Cardiac fibroblast (primary cell): ENCODE measurements around the gene ZNF140.

Source experiments
- DNase-seq, 2 donors: peaks; one replicate each; pipeline versions ENCODE4 v3.0.0 to v3.0.0-alpha.2; 2010; ENCODE audit warnings: low read depth in 2 of 2
- H3K4me3 ChIP-seq, 2 donors: replicated peaks in 1 of 2; 1 replicate in 1 of 2; 2 replicates in 1 of 2; pipeline ENCODE4 v1.5.1; 2011; ENCODE audit warnings: low read depth in 2 of 2, low read length in 2 of 2, mild to moderate bottlenecking in 2 of 2, moderate library complexity in 1 of 2
- TF ChIP-seq, protein P1 (sequence below): IDR thresholded peaks from one replicate; pipeline ENCODE4 v1.5.1; 2011; ENCODE audit warnings: low read depth, mild to moderate bottlenecking, low read length, inconsistent platforms

Gene ZNF140

DNA sequence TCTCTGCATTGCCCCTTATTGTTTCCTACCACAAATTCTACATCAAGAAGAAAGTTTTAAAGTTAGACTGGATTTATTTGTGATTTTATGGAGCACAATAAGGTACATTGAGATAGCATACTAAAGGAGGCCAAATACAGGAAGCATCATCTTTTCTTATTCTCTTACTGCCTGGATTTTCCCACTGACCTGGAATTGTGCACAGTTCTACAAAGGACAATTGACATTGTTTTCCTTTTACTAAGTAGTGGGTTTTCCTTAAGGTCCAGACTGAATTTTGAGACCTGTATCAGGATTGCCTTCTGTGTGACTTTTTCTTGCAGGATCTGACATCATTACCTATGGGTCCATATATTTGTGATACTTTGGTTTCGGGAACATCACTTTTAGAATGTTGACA, 18.8 kb upstream of the ZNF140 start:
- TF ChIP-seq, protein P1, sequence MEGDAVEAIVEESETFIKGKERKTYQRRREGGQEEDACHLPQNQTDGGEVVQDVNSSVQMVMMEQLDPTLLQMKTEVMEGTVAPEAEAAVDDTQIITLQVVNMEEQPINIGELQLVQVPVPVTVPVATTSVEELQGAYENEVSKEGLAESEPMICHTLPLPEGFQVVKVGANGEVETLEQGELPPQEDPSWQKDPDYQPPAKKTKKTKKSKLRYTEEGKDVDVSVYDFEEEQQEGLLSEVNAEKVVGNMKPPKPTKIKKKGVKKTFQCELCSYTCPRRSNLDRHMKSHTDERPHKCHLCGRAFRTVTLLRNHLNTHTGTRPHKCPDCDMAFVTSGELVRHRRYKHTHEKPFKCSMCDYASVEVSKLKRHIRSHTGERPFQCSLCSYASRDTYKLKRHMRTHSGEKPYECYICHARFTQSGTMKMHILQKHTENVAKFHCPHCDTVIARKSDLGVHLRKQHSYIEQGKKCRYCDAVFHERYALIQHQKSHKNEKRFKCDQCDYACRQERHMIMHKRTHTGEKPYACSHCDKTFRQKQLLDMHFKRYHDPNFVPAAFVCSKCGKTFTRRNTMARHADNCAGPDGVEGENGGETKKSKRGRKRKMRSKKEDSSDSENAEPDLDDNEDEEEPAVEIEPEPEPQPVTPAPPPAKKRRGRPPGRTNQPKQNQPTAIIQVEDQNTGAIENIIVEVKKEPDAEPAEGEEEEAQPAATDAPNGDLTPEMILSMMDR: no peak
- H3K4me3 ChIP-seq: no peak overlapping the region
- DNase-seq: no peak

DNA sequence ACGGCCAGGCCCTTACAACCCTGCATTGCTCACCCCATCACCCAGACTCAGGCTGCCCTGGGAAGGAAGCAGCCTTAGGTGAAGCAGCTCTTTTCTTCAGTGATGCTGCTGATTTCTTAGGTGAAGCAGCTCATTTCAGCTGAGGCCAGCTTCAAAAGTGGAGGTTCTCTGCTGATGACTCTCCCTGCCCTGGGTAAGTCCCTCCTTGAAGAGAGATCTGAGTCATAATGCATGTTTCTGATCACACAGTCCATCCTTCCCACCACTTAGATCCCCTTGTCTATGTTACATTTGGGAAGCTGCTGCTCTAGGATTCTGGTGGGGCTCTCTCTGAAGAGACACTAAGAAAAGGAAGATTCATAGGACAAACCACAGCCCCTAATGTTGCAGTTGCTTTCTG, 17.2 kb upstream of the ZNF140 start:
- TF ChIP-seq, protein P1: no peak
- DNase-seq: no peak
- no peak overlapping the region for H3K4me3 ChIP-seq

DNA sequence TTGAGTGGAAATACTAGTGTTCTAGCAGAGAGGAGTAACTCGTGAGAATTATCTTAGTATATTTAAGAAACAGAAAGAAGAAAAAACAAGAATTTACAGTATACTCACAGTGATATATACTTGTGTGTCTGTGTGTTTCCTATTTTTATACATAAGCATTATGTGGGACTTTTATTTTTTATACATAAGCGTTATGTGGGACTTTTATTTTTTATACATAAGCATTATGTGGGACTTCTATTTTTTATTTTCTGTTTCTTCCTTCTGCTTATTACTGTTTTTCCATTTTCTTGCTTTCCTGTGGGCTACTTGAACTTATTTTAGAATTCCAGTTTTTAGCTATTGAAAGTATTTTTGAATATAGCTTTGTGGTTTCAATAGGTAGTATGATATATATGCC, 6.9 kb upstream of the ZNF140 start:
- TF ChIP-seq, protein P1: no peak
- no peak overlapping the region for H3K4me3 ChIP-seq
- no peak for DNase-seq

DNA sequence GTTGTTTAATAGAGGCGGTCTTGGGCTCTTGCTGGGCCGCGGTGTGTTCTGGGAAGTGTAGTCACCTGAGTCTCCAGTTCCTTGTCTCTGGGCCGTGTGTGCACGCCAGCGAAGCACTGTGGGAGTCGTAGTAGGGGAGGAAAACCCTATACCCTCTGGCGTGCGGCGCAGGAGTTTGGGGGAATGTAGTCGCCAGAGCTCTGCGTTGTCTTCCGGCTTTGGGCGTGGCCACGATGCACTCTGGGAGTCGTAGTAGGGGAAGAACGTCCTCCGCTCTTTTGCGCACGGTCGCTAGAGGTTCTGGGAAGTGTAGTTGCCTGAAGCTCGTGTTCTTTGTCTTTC, 726 bp upstream of the ZNF140 start:
- peak; percentile 100 for DNase-seq
- H3K4me3 ChIP-seq: peak overlapping the region; percentile 82 to 88
- TF ChIP-seq, protein P1: no peak

DNA sequence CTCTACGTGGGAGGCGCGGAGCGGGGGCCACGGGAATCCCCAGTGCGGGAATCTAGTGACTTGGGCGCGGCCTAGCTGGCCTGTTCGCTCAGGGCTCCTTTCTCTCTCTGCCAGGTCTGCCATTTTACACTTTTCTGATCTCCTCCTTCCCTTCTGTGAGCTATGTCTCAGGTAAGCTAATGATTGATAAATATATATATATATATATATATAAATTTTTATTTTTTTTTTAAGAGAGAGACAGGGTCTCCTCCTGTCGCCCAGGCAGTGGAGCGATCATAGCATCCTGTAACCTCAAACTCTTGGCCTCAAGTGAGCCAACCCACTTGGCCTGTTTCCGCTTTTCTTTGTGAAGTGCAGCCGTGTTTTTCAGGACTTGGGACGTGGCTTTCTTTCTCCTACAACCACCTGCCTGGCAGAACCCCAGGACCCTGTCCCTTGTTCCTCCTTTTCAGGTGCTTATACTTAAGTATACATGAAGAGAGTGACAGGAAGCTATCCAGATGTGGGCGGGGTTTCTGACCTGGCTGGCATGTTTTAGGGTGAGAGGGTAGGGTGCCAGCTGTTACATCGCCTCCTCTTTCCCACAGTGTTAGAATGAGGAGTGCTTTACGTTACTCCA, 547 bp downstream of the ZNF140 start:
- no peak for DNase-seq
- TF ChIP-seq, protein P1: no peak
- H3K4me3 ChIP-seq: peak overlapping the region; percentile 82 to 88

DNA sequence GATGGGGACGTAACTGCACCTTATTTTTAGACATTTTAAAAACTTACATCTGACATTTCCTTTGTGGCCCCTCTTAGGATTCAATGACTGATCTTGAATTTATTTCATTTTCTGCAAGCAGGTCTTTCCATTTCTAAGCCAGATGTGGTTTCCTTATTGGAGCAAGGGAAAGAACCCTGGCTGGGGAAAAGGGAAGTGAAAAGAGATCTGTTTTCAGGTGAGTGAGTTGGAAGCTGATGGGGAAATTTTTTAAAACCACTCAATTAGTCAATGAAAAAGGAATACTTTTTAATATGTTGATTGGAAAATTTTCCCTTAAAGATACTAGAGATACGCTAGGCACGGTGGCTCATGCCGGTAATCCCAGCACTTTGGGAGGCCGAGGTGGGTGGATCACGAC, 2.6 kb downstream of the ZNF140 start:
- no peak for DNase-seq
- H3K4me3 ChIP-seq: no peak overlapping the region
- TF ChIP-seq, protein P1: no peak

DNA sequence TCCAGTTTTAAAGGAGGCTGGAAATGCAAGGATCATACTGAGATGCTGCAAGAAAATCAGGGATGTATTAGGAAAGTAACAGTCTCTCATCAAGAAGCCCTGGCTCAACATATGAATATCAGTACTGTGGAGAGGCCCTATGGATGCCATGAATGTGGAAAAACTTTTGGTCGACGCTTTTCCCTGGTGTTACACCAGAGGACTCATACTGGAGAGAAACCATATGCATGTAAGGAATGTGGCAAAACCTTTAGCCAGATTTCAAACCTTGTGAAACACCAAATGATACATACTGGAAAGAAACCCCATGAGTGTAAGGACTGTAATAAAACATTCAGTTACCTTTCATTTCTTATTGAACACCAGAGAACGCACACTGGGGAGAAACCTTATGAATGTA, 24.9 kb downstream of the ZNF140 start:
- peak; percentile 2 to 22 for DNase-seq
- no peak overlapping the region for H3K4me3 ChIP-seq
- TF ChIP-seq, protein P1: no peak
